ENCODE data around the gene RNPS1. TPM values are rescaled to one million over a fixed set of nuclear protein-coding genes. Genes with fewer than 3 reads are reported as not detected.

The RNPS1 gene
- total RNA-seq, 2 experiments from 2014 or later: 225 to 339 TPM

DNA sequence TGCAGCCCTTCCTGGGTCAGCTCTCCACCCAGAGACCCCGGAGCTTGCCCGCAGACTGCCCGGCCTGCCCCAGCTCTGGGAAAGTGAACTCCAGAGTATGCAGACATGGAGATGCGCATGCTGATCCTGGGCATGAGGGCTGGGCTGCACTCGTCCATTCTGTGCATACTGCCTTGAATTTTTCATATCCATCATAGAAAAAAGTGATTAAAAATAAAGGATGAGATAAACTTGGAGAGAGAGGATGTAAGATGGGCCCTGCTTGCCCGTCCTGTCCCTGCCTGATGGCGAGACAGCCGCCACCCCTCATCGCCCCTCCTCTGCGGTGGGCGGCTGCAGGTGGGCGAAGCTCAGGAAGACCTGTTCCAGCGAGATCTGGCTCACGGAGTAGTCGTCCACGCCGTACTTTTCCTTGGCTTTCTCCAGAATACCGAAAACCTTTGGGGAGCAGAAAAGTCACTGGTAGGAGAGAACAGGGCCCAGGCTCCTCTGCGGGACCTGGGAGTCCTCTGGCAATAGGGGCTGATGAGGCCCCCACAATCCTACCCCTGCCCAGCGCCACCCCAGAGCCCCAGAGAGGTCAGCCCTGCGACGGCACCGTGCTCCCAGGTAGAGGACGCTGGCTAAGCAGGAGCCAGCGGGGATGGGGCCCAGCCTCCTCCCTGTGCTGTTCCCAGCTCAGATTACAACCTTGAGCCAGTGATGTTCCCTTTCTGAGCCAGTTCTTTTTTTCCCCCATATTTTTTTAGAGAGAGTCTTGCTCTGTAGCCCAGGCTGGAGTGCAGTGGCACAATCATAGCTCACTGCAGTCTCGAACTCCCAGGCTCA is 8.7 kb upstream of the RNPS1 start:
- CTCF ChIA-PET (ENCODE audit: unreplicated experiment): no interaction called here
- H3K4me3 ChIP-seq (ENCODE audit: low read depth, low read length, poor library complexity, severe bottlenecking): no peak overlapping the region
- intact Hi-C loops (cut with micrococcal nuclease; ENCODE audit: unreplicated experiment): no loop called here
- H4K20me1 ChIP-seq (ENCODE audit: insufficient read depth, low read length): no peaks in the 10 kb centered on the region; the same call in 1 of the 2 replicates
- H3K9me2 ChIP-seq (ENCODE audit: insufficient read depth, low read length): no peaks in the 10 kb centered on the region
- no peak overlapping the region for H2AFZ ChIP-seq (ENCODE audit: low read length)
- DNase-seq (ENCODE audit: low spot score): no peak
- H3K4me1 ChIP-seq (ENCODE audit: insufficient read depth, low read length, poor library complexity, severe bottlenecking): no peaks in the 10 kb centered on the region
- no peaks in the 10 kb centered on the region for H3K36me3 ChIP-seq (ENCODE audit: insufficient read depth, low read length)
- BruUV-seq (replicated peaks): no TSS peak
- POLR2A ChIA-PET: no interaction called here
- H3K79me2 ChIP-seq (ENCODE audit: insufficient read depth, low read depth, low read length): no peaks in the 10 kb centered on the region
- TF ChIP-seq EZH2phosphoT487 (IDR thresholded peaks at IDR 0.05; ENCODE audit: borderline replicate concordance, low read depth, low read length): no peak
- TF ChIP-seq, protein P1, sequence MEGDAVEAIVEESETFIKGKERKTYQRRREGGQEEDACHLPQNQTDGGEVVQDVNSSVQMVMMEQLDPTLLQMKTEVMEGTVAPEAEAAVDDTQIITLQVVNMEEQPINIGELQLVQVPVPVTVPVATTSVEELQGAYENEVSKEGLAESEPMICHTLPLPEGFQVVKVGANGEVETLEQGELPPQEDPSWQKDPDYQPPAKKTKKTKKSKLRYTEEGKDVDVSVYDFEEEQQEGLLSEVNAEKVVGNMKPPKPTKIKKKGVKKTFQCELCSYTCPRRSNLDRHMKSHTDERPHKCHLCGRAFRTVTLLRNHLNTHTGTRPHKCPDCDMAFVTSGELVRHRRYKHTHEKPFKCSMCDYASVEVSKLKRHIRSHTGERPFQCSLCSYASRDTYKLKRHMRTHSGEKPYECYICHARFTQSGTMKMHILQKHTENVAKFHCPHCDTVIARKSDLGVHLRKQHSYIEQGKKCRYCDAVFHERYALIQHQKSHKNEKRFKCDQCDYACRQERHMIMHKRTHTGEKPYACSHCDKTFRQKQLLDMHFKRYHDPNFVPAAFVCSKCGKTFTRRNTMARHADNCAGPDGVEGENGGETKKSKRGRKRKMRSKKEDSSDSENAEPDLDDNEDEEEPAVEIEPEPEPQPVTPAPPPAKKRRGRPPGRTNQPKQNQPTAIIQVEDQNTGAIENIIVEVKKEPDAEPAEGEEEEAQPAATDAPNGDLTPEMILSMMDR (conservative IDR thresholded peaks at IDR 0.05; ENCODE audit: low read length): no peak
- H3K27ac ChIP-seq (ENCODE audit: low read depth, low read length, poor library complexity, severe bottlenecking): no peak overlapping the region
- H3K4me2 ChIP-seq (ENCODE audit: low read length): no peak overlapping the region
- no peaks in the 10 kb centered on the region for H3K9me3 ChIP-seq (ENCODE audit: low read length)

DNA sequence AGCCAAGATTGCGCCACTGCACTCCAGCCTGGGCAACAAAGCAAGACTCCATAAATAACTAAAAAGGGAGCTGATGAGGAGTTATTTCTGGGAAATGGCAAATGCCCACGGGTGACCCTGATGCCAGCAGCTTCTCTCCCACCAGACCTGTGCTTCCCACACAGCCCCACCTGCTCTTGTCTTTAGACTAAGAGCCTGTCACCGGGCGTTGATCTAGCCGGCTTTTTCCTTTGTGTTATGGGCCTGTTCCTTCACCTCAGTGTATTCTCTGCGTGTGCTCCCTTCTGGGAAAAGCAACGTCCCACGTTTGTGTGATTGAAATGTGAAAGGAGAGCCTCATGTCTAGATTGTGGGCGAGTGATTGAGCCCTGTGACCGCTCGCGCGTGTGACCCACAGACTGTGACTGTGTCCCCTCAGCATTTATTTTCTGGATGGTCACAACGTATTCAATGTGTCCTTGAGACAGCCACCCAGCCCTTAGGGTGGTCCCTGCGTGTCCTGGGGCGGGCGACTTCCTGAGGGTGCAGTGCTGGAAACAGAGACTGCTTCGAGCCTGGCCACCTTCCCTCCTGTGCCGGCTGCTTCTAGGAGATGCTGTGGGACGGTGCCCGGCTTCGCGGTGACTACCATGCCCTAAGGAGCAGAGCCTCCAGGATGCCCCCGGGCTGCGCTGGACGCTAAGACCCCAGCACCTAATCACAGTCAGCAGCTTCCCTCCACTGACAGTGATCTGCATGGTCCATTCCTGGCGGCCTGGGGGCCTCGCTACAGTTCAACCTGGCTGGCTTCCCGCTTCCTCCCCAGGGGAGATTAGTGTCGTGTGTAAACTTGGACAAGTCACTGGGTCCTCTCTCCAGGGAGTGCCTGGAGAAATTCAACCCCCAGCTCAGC is 7.8 kb upstream of the RNPS1 start:
- Histone ChIP-seq H3K4me3 (ENCODE audit: low read depth, low read length, poor library complexity, severe bottlenecking) (no peak overlapping the region), H3K4me1 (ENCODE audit: insufficient read depth, low read length, poor library complexity, severe bottlenecking) (no peaks in the 10 kb centered on the region), H3K79me2 (ENCODE audit: insufficient read depth, low read depth, low read length) (no peaks in the 10 kb centered on the region), H4K20me1 (ENCODE audit: insufficient read depth, low read length) (no peaks in the 10 kb centered on the region; the same call in 1 of the 2 replicates), H3K9me2 (ENCODE audit: insufficient read depth, low read length) (no peaks in the 10 kb centered on the region), H3K9me3 (ENCODE audit: low read length) (no peaks in the 10 kb centered on the region), H2AFZ (ENCODE audit: low read length) (no peak overlapping the region), H3K36me3 (ENCODE audit: insufficient read depth, low read length) (no peaks in the 10 kb centered on the region), H3K27ac (ENCODE audit: low read depth, low read length, poor library complexity, severe bottlenecking) (no peak overlapping the region), H3K4me2 (ENCODE audit: low read length) (no peak overlapping the region)
- no TSS peak for BruUV-seq (replicated peaks)
- TF ChIP-seq, protein P1 (conservative IDR thresholded peaks at IDR 0.05; ENCODE audit: low read length): no peak
- TF ChIP-seq EZH2phosphoT487 (IDR thresholded peaks at IDR 0.05; ENCODE audit: borderline replicate concordance, low read depth, low read length): no peak
- DNase-seq (ENCODE audit: low spot score): no peak
- ChIA-PET CTCF (ENCODE audit: unreplicated experiment) (no interaction called here), POLR2A (no interaction called here)
- intact Hi-C loops (cut with micrococcal nuclease; ENCODE audit: unreplicated experiment): no loop called here

Measured in OCI-LY7 (cell line).